Muscle layer of duodenum (tissue), 2 donors: ENCODE results near the gene TSG101.

Experiments
- H3K27ac ChIP-seq: one replicate; pipeline ENCODE4 v1.7.0; 2013; ENCODE audit warnings: mild to moderate bottlenecking, low read length
- H3K27me3 ChIP-seq: one replicate; pipeline ENCODE4 v1.7.0; 2013; ENCODE audit warnings: low read depth, mild to moderate bottlenecking, control low read depth, low read length
- H3K36me3 ChIP-seq, 2 donors: one replicate each; pipeline ENCODE4 v1.7.0; 2013; ENCODE audit warnings: low read length in 2 of 2, control low read depth in 1 of 2, mild to moderate bottlenecking in 1 of 2; ENCODE audit not compliant: insufficient read depth in 2 of 2, control insufficient read depth in 1 of 2
- H3K4me1 ChIP-seq, 2 donors: one replicate each; pipeline ENCODE4 v1.7.0; 2013; ENCODE audit warnings: low read length in 2 of 2, mild to moderate bottlenecking in 2 of 2, control low read depth in 1 of 2, moderate library complexity in 1 of 2; ENCODE audit not compliant: insufficient read depth in 2 of 2, control insufficient read depth in 1 of 2
- H3K4me3 ChIP-seq, 2 donors: one replicate each; pipeline ENCODE4 v1.7.0; 2013; ENCODE audit warnings: low read length in 2 of 2, low read depth in 1 of 2, mild to moderate bottlenecking in 1 of 2
- H3K9me3 ChIP-seq, 2 donors: one replicate each; pipeline ENCODE4 v1.7.0; 2013; ENCODE audit warnings: low read length in 2 of 2, control low read depth in 1 of 2, mild to moderate bottlenecking in 1 of 2; ENCODE audit not compliant: control insufficient read depth in 1 of 2
- donor health status: healthy.

Gene TSG101

GRCh38 chr11:18526521-18527296 lies at the start of gene TSG101:
Gene TSG101 (minus strand): TSS chr11:18526942. CDS start chr11:18526816, 126 bp downstream.
- H3K4me3 ChIP-seq, result peak within 1 kb of the TSS; percentile 88 to 96
- H3K27me3 ChIP-seq, result no peaks in the 10 kb centered on the region
- peaks cover 0 to 8% of the 10 kb centered on the region in 2 donors for H3K36me3 ChIP-seq
- no peaks in the 10 kb centered on the region for H3K9me3 ChIP-seq
- H3K27ac ChIP-seq, result peak within 1 kb of the TSS; percentile 99
- H3K4me1 ChIP-seq, result peaks cover 11 to 26% of the 10 kb centered on the region in 2 donors

- no peaks in the 10 kb centered on the region for H3K4me1 ChIP-seq
- H3K9me3 ChIP-seq, result no peaks in the 10 kb centered on the region
- peaks cover 28 to 47% of the 10 kb centered on the region in 2 donors for H3K36me3 ChIP-seq
- no peaks in the 10 kb centered on the region for H3K27me3 ChIP-seq
- H3K4me3 ChIP-seq, result no peak overlapping the region
- H3K27ac ChIP-seq, result no peak overlapping the region
Observed at GRCh38 chr11:18575361-18575760, 48.6 kb upstream of the TSG101 start.

GRCh38 chr11:18567081-18567480 lies 40.3 kb upstream of the TSG101 start:
- Histone ChIP-seq H3K36me3 (peaks cover 31 to 51% of the 10 kb centered on the region in 2 donors), H3K4me1 (no peaks in the 10 kb centered on the region), H3K27me3 (no peaks in the 10 kb centered on the region), H3K4me3 (no peak overlapping the region), H3K27ac (no peak overlapping the region), H3K9me3 (no peaks in the 10 kb centered on the region)

GRCh38 chr11:18566406-18566805 lies 39.7 kb upstream of the TSG101 start:
- no peaks in the 10 kb centered on the region for H3K9me3 ChIP-seq
- peaks cover 31 to 51% of the 10 kb centered on the region in 2 donors for H3K36me3 ChIP-seq
- no peak overlapping the region for H3K27ac ChIP-seq
- H3K4me3 ChIP-seq, result no peak overlapping the region
- no peaks in the 10 kb centered on the region for H3K4me1 ChIP-seq
- no peaks in the 10 kb centered on the region for H3K27me3 ChIP-seq

GRCh38 chr11:18564149-18564548 lies 37.4 kb upstream of the TSG101 start:
- Histone ChIP-seq H3K4me1 (no peaks in the 10 kb centered on the region), H3K36me3 (peaks cover 24 to 49% of the 10 kb centered on the region in 2 donors), H3K27me3 (no peaks in the 10 kb centered on the region), H3K4me3 (no peak overlapping the region), H3K9me3 (no peaks in the 10 kb centered on the region), H3K27ac (no peak overlapping the region)

GRCh38 chr11:18563090-18563730 lies 36.5 kb upstream of the TSG101 start:
- Histone ChIP-seq H3K27me3 (no peaks in the 10 kb centered on the region), H3K4me1 (no peaks in the 10 kb centered on the region), H3K27ac (no peak overlapping the region), H3K4me3 (no peak overlapping the region), H3K9me3 (no peaks in the 10 kb centered on the region), H3K36me3 (peaks cover 25 to 52% of the 10 kb centered on the region in 2 donors)

- no peak overlapping the region for H3K27ac ChIP-seq
- no peaks in the 10 kb centered on the region for H3K9me3 ChIP-seq
- peaks cover 21 to 27% of the 10 kb centered on the region in 2 donors for H3K36me3 ChIP-seq
- H3K27me3 ChIP-seq, result no peaks in the 10 kb centered on the region
- no peaks in the 10 kb centered on the region for H3K4me1 ChIP-seq
- H3K4me3 ChIP-seq, result no peak overlapping the region
Observed at GRCh38 chr11:18548001-18548400, 21.3 kb upstream of the TSG101 start.

- H3K27ac ChIP-seq, result no peak overlapping the region
- H3K4me3 ChIP-seq, result no peak overlapping the region
- H3K4me1 ChIP-seq, result no peaks in the 10 kb centered on the region
- H3K36me3 ChIP-seq, result peaks cover 27 to 28% of the 10 kb centered on the region in 2 donors
- no peaks in the 10 kb centered on the region for H3K9me3 ChIP-seq
- H3K27me3 ChIP-seq, result no peaks in the 10 kb centered on the region
Observed at GRCh38 chr11:18540207-18541009, 13.7 kb upstream of the TSG101 start.

GRCh38 chr11:18536209-18536608 lies 9.5 kb upstream of the TSG101 start:
- no peaks in the 10 kb centered on the region for H3K9me3 ChIP-seq
- peaks cover 15 to 18% of the 10 kb centered on the region in 2 donors for H3K36me3 ChIP-seq
- H3K4me3 ChIP-seq, result no peak overlapping the region
- no peaks in the 10 kb centered on the region for H3K27me3 ChIP-seq
- no peaks in the 10 kb centered on the region for H3K4me1 ChIP-seq
- no peak overlapping the region for H3K27ac ChIP-seq

GRCh38 chr11:18534245-18534644 lies 7.5 kb upstream of the TSG101 start:
- no peak overlapping the region for H3K4me3 ChIP-seq
- H3K9me3 ChIP-seq, result no peaks in the 10 kb centered on the region
- H3K36me3 ChIP-seq, result peaks cover 18 to 20% of the 10 kb centered on the region in 2 donors
- no peaks in the 10 kb centered on the region for H3K4me1 ChIP-seq
- H3K27ac ChIP-seq, result no peak overlapping the region
- no peaks in the 10 kb centered on the region for H3K27me3 ChIP-seq

GRCh38 chr11:18533365-18533764 lies 6.6 kb upstream of the TSG101 start:
- H3K27ac ChIP-seq, result no peak overlapping the region
- H3K4me3 ChIP-seq, result no peak overlapping the region
- H3K9me3 ChIP-seq, result no peaks in the 10 kb centered on the region
- peaks cover 18 to 20% of the 10 kb centered on the region in 2 donors for H3K36me3 ChIP-seq
- H3K4me1 ChIP-seq, result no peaks in the 10 kb centered on the region
- H3K27me3 ChIP-seq, result no peaks in the 10 kb centered on the region
